HepG2 (cell line): ENCODE measurements around the gene ROMO1. TPM values are rescaled to one million over a fixed set of nuclear protein-coding genes. Genes with fewer than 3 reads are reported as not detected.

Experiments
- GLMP ChIP-seq: sonication (generic); formaldehyde crosslinking; IDR thresholded peaks from 2 replicates; pipeline ENCODE4 v1.9.0; 2021; ENCODE audit warnings: missing genetic modification reagents, mild to moderate bottlenecking, borderline replicate concordance
- HINFP ChIP-seq: sonication (generic); formaldehyde crosslinking; IDR thresholded peaks from 2 replicates; pipeline ENCODE4 v1.4.0; 2020; ENCODE audit warnings: low read depth, mild to moderate bottlenecking, missing genetic modification reagents
- JARID2 ChIP-seq: sonication (generic); formaldehyde crosslinking; IDR thresholded peaks from 2 replicates; pipeline ENCODE4 v1.8.1; 2023; ENCODE audit warnings: missing genetic modification reagents, inconsistent platforms; ENCODE audit not compliant: insufficient replicate concordance
- MEIS1 ChIP-seq: sonication (generic); formaldehyde crosslinking; IDR thresholded peaks from 2 replicates; pipeline ENCODE4 v1.9.0; 2021; ENCODE audit warnings: mild to moderate bottlenecking, missing genetic modification reagents, moderate library complexity, borderline replicate concordance
- NFAT5 ChIP-seq: sonication (generic); formaldehyde crosslinking; IDR thresholded peaks from 2 replicates; pipeline ENCODE4 v1.4.0; 2020; ENCODE audit warnings: missing genetic modification reagents
- POLR2A ChIP-seq, 2 experiments: IDR thresholded peaks; 2 replicates each; pipeline ENCODE4 v1.6.1; 2011; ENCODE audit warnings: low read depth in 2 of 2, low read length in 2 of 2, mild to moderate bottlenecking in 1 of 2, moderate library complexity in 1 of 2; ENCODE audit not compliant: insufficient read depth in 1 of 2
- SKI ChIP-seq: fragments of 450-650 bp; IDR thresholded peaks from one replicate; pipeline ENCODE4 v1.6.1; 2018; ENCODE audit warnings: mild to moderate bottlenecking; ENCODE audit not compliant: partially characterized antibody
- ZBTB20 ChIP-seq: sonication (generic); formaldehyde crosslinking; IDR thresholded peaks from 2 replicates; pipeline ENCODE4 v1.8.1; 2023; ENCODE audit warnings: missing genetic modification reagents, low read depth, mild to moderate bottlenecking, borderline replicate concordance
- ZEB1 ChIP-seq: IDR thresholded peaks from 2 replicates; pipeline ENCODE4 v1.6.1; 2012; ENCODE audit warnings: mild to moderate bottlenecking, low read depth, inconsistent platforms; ENCODE audit not compliant: insufficient replicate concordance
- ZFP36L1 ChIP-seq: sonication (generic); formaldehyde crosslinking; IDR thresholded peaks from 2 replicates; pipeline ENCODE4 v1.8.0; 2022; ENCODE audit warnings: mild to moderate bottlenecking, missing genetic modification reagents, moderate library complexity
- ZNF101 ChIP-seq: sonication (generic); formaldehyde crosslinking; IDR thresholded peaks from 2 replicates; pipeline ENCODE4 v1.4.0; 2020; ENCODE audit warnings: mild to moderate bottlenecking, low read depth, missing genetic modification reagents, borderline replicate concordance
- ZNF274 ChIP-seq: sonication (generic); formaldehyde crosslinking; IDR thresholded peaks from 2 replicates; pipeline ENCODE4 v1.5.1; 2020; ENCODE audit warnings: mild to moderate bottlenecking, missing genetic modification reagents
- ZNF383 ChIP-seq: sonication (generic); formaldehyde crosslinking; IDR thresholded peaks from 2 replicates; pipeline ENCODE4 v1.4.0; 2020; ENCODE audit warnings: missing genetic modification reagents, mild to moderate bottlenecking, borderline replicate concordance
- ZNF614 ChIP-seq: IDR thresholded peaks from 2 replicates; pipeline ENCODE4 v1.6.1; 2018; ENCODE audit warnings: missing biosample characterization, missing genetic modification reagents, inconsistent platforms, borderline replicate concordance
- ZNF616 ChIP-seq: sonication (generic); formaldehyde crosslinking; IDR thresholded peaks from 2 replicates; pipeline ENCODE4 v1.5.0; 2020; ENCODE audit warnings: low read depth, mild to moderate bottlenecking, missing genetic modification reagents
- ZNF713 ChIP-seq: sonication (generic); formaldehyde crosslinking; IDR thresholded peaks from 2 replicates; pipeline ENCODE4 v1.4.0; 2020; ENCODE audit warnings: mild to moderate bottlenecking, missing genetic modification reagents
- polyA plus RNA-seq, 8 experiments: library from polyadenylated mRNA; depleted of rRNA in 3 of 8; stranded (reverse) in 7 of 8; unstranded in 1 of 8; fragments of >200 nt; fragmentation: Illumina TruSeq in 4 of 8; extraction: Trizol in 4 of 8; gene quantifications; 2 replicates each; pipeline versions ENCODE4 v1.2.1 to v1.2.3, GENCODE V29; 2011 to 2016; ENCODE audit warnings: low read depth in 4 of 8, missing spikeins in 1 of 8, mixed read lengths in 1 of 8; ENCODE audit not compliant: insufficient read depth in 1 of 8
- total RNA-seq, 5 experiments: library from RNA; depleted of rRNA; stranded (reverse); fragments of >200 nt; fragmentation: Illumina TruSeq; extraction: Trizol; gene quantifications; 2 replicates each; pipeline ENCODE4 v1.2.3, GENCODE V29; 2016; ENCODE audit warnings: low read depth in 1 of 5
- TF ChIP-seq, protein P1 (sequence below): sonication (generic); formaldehyde crosslinking; IDR thresholded peaks from 2 replicates; pipeline ENCODE4 v1.5.0; 2020; ENCODE audit warnings: missing genetic modification reagents

Gene ROMO1
- total and polyA plus RNA-seq, 2 of the 13 experiments (the other 11 are each of a cell fraction or from before 2014, with no cell fraction given): 636 to 755 TPM

GRCh38 chr20:35698298-35699126, 693 bp upstream of the ROMO1 start (continued):
- TF ChIP-seq NFAT5 (CRISPR knock-in tag) (0 out of 2 replicates have a peak, but pooled peaks have one; percentile 36), ZNF616 (no peak; the same call in 1 of the 2 replicates), SKI (no peak), JARID2 (CRISPR knock-in tag) (peak; percentile 10), GLMP (no peak), ZNF614 (CRISPR knock-in tag) (no peak; the same call in 1 of the 2 replicates), ZNF383 (CRISPR knock-in tag) (peak; percentile 74; the same call in 1 of the 2 replicates), ZNF274 (CRISPR knock-in tag) (peak; percentile 7; the same call in 1 of the 2 replicates), MEIS1 (CRISPR knock-in tag) (no peak), ZNF101 (0 out of 2 replicates have a peak, but pooled peaks have one; percentile 16), ZFP36L1 (peak; percentile 14; the same call in 1 of the 2 replicates), POLR2A (IDR thresholded peaks at IDR 0.05; ENCODE audit: insufficient read depth in 1 of 2, low read depth in 2 of 2, low read length in 2 of 2) (no peak), ZBTB20 (CRISPR knock-in tag) (0 out of 2 replicates have a peak, but pooled peaks have one; percentile 6), HINFP (CRISPR knock-in tag) (0 out of 2 replicates have a peak, but pooled peaks have one; percentile 56), ZNF713 (CRISPR knock-in tag) (no peak), ZEB1 (no peak)
- TF ChIP-seq, protein P1, sequence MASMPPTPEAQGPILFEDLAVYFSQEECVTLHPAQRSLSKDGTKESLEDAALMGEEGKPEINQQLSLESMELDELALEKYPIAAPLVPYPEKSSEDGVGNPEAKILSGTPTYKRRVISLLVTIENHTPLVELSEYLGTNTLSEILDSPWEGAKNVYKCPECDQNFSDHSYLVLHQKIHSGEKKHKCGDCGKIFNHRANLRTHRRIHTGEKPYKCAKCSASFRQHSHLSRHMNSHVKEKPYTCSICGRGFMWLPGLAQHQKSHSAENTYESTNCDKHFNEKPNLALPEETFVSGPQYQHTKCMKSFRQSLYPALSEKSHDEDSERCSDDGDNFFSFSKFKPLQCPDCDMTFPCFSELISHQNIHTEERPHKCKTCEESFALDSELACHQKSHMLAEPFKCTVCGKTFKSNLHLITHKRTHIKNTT (CRISPR knock-in tag): peak; percentile 23; the same call in 1 of the 2 replicates
